Cardiac muscle cell (in vitro differentiated cells and primary cell): ENCODE measurements around the gene IMPA2. TPM values are rescaled to one million over a fixed set of nuclear protein-coding genes. Genes with fewer than 3 reads are reported as not detected.

ENCODE experiments used
- DNase-seq, 2 donors: peaks; one replicate each; pipeline versions ENCODE4 v3.0.0 to v3.0.0-alpha.2; 2010 to 2017; ENCODE audit warnings: low read depth in 1 of 2, low spot score in 1 of 2
- H3K27ac ChIP-seq: fragments of 200-600 bp; sonication (generic); 2 replicates; pipeline ENCODE4 v1.5.1; 2016
- H3K27me3 ChIP-seq: fragments of 200-600 bp; sonication (generic); 2 replicates; pipeline ENCODE4 v1.6.0; 2016; ENCODE audit warnings: control low read depth
- H3K36me3 ChIP-seq: fragments of 200-600 bp; sonication (generic); 2 replicates; pipeline ENCODE4 v1.5.1; 2016; ENCODE audit warnings: control low read depth
- H3K4me1 ChIP-seq: fragments of 200-600 bp; sonication (generic); 2 replicates; pipeline ENCODE4 v1.8.1; 2017; ENCODE audit warnings: low read depth, mild to moderate bottlenecking, mixed run types
- H3K4me3 ChIP-seq: fragments of 200-600 bp; sonication (generic); 2 replicates; pipeline ENCODE4 v1.5.1; 2016; ENCODE audit warnings: mild to moderate bottlenecking
- H3K9me3 ChIP-seq: fragments of 200-600 bp; sonication (generic); 2 replicates; pipeline ENCODE4 v1.5.1; 2017; ENCODE audit warnings: low read depth, mild to moderate bottlenecking, control low read depth
- polyA plus RNA-seq: library from polyadenylated mRNA; unstranded; fragments of >200 nt; fragmentation: Nextera tagmentation; extraction: Ambion mirVana; gene quantifications from 2 replicates; pipeline ENCODE4 v1.2.1, GENCODE V29; 2016
- total RNA-seq: library from RNA; depleted of rRNA; stranded (reverse); fragments of >200 nt; gene quantifications from 2 replicates; pipeline ENCODE4 v1.2.3, GENCODE V29; 2016
- TF ChIP-seq, protein P1 (sequence below): IDR thresholded peaks from 2 replicates; pipeline ENCODE4 v1.5.1; 2012; ENCODE audit warnings: low read depth, mild to moderate bottlenecking, low read length

IMPA2 gene
- total and polyA plus RNA-seq, 2 experiments from 2014 or later, result 23.9 to 60.0 TPM

DNA sequence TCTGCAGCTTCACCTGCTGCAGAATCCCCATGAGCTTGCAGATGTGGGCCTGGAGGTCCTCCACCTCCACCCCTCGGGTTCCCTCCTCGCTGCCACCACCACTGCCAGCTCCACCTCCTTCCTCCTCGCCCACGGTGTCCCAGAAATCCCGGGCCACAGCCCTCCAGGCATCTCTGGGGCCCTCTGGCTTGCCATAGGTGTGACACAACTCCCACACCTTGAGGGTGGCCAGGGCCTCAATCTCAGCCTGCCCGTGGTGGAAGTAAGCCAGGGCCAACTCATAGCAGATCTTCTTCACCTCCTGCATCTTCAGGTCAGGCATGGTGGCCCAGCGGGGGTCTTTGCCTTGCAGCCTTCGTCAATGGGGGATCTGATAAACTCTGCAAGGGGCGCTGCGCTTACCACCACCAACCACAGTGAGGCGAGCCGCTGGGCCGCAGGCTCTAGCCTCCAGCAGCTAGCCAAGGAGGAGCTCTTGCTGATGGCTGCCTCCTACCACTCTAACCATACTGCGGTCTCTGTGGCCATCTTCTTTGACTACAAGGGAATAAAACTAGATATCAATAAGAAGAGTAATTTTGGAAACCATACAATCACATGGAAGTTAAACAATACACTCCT, 76.2 kb downstream of the IMPA2 start:
- DNase-seq, result no peak
- Histone ChIP-seq H3K27me3 (no peaks in the 10 kb centered on the region), H3K27ac (no peak overlapping the region), H3K4me3 (no peak overlapping the region), H3K9me3 (no peaks in the 10 kb centered on the region), H3K4me1 (no peaks in the 10 kb centered on the region), H3K36me3 (no peaks in the 10 kb centered on the region)
- TF ChIP-seq, protein P1, sequence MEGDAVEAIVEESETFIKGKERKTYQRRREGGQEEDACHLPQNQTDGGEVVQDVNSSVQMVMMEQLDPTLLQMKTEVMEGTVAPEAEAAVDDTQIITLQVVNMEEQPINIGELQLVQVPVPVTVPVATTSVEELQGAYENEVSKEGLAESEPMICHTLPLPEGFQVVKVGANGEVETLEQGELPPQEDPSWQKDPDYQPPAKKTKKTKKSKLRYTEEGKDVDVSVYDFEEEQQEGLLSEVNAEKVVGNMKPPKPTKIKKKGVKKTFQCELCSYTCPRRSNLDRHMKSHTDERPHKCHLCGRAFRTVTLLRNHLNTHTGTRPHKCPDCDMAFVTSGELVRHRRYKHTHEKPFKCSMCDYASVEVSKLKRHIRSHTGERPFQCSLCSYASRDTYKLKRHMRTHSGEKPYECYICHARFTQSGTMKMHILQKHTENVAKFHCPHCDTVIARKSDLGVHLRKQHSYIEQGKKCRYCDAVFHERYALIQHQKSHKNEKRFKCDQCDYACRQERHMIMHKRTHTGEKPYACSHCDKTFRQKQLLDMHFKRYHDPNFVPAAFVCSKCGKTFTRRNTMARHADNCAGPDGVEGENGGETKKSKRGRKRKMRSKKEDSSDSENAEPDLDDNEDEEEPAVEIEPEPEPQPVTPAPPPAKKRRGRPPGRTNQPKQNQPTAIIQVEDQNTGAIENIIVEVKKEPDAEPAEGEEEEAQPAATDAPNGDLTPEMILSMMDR, result no peak

DNA sequence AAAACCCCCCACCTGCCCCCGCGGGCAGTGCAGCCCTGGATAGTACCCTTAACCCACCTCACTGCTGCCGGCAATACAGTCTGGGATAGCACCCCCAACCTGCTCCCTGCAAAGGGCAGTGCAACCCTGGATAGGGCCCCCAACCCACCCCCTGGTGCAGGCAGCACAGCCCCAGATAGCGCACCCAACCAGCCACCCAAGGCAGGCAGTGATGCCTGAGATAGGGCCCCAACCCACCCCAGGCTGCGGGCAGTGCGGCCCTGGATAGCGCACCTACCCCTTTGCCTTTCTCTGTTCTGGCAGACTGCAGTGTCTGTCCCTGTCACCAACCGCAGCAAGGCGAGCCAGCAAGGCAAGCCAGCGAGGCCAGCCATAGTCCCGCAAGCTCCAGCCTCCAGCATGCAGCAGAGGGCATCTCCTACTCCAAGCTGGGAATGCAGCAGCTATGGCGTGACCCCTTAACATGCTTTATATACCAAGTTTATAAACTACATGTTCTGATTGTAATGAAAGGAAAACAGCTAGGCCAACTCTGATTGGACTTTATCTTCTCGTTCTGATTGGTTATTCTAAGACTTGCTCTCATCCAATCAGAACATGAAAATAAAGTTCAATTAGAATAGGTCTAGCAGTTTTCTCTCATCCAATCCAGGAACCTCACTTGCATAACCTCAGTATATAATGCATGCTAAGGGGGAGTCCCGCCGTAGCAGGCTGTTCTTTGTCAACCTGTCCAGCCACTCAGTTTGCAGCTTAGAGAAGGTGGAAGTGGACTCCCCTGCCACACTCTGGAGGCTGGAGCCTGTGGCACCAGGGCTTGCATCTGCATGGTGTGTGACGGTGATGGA, 78.3 kb downstream of the IMPA2 start:
- TF ChIP-seq, protein P1, result no peak

DNA sequence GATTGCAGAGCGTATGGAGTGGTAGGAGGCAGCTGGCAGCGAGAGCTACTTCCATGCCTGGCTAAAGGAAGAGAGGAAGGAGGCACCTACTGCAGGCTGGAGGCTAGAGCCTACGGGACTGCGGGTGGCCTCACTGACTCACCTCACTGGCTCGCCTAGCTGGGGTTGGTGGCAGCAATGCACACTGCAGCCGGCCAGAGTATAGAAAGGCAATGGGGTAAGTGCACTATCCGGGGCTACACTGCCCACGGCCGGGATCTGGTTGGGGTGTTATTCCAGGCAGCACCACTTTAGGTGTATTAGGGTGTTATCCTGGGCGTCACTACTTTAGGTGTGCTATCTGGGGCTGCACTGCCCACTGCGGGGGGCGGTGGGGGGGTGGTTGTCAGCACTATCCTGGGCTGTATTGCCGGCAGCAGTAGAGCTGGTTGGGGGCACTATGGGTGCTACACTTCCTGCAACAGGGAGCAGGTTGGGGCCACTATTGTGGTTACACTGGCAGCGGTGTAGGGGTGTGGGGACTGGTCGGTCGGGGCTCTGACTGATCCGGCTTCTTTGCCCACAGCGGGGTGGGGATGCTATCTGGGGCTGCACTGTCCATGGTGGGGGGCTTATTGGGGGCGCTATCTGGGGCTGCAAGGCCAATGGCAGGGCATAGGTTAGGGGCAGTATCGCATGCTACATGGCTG, 79.0 kb downstream of the IMPA2 start:
- Histone ChIP-seq H3K27ac (no peak overlapping the region), H3K9me3 (no peaks in the 10 kb centered on the region), H3K4me1 (no peaks in the 10 kb centered on the region), H3K4me3 (no peak overlapping the region), H3K36me3 (no peaks in the 10 kb centered on the region), H3K27me3 (no peaks in the 10 kb centered on the region)
- TF ChIP-seq, protein P1, result no peak
- no peak for DNase-seq

More for the DNA sequence above, 78.3 kb downstream of the IMPA2 start:
- Histone ChIP-seq H3K27me3 (no peaks in the 10 kb centered on the region), H3K36me3 (no peaks in the 10 kb centered on the region), H3K27ac (no peak overlapping the region), H3K4me1 (no peaks in the 10 kb centered on the region), H3K4me3 (no peak overlapping the region), H3K9me3 (no peaks in the 10 kb centered on the region)
- DNase-seq, result no peak

DNA sequence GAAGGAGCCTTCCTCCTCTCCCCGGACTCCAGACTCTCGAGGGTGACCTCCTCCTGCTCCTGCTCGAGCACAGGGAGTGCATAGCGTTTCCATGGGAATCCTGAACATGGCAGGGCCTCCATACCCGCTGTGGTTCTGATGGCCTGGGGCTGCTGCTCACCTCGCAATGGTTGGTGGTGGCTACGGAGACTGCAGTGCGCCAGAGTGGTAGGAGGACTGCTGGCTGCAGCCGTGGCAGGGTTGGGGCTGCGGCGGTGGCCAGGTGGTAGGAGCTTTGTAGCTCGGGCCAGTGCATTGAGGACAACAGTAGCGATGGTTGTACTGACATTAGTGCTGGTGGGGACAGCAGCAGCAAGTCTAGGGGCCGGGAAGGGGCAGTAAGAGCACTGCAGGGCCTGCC, 80.4 kb downstream of the IMPA2 start:
- H3K36me3 ChIP-seq, result no peaks in the 10 kb centered on the region
- H3K4me1 ChIP-seq, result no peaks in the 10 kb centered on the region
- TF ChIP-seq, protein P1, result no peak
- H3K27ac ChIP-seq, result no peak overlapping the region
- no peak for DNase-seq
- no peaks in the 10 kb centered on the region for H3K27me3 ChIP-seq
- no peak overlapping the region for H3K4me3 ChIP-seq
- H3K9me3 ChIP-seq, result no peaks in the 10 kb centered on the region

DNA sequence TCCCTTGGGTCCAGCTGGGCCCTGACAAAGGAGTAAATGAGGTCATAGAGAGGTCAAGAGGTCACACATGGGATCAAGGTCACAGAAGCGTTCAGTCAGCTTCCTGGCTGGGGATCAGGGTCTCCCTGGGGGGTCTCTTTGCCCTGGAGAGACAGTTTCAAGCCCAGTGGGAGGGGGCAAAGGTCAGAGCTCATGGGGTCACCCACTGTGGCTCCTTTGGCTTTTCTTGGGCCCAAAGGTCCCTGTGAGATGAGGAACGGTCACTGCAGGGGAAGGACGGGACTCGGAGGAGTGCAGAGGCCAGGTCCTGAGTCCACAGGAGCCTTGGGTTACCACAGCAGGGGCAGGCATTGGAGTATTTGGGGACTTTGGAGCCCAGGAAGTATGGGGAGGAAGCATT, 81.7 kb downstream of the IMPA2 start:
- no peak for DNase-seq
- H3K9me3 ChIP-seq, result no peaks in the 10 kb centered on the region
- no peaks in the 10 kb centered on the region for H3K36me3 ChIP-seq
- TF ChIP-seq, protein P1, result no peak
- no peak overlapping the region for H3K27ac ChIP-seq
- H3K4me1 ChIP-seq, result no peaks in the 10 kb centered on the region
- no peaks in the 10 kb centered on the region for H3K27me3 ChIP-seq
- H3K4me3 ChIP-seq, result no peak overlapping the region
